Stimulated activated CD4-positive, alpha-beta T cell treated with anti-CD3 and anti-CD28 coated beads, TNF-alpha, amount 100 ng/mL, for 4 hours (primary cell): Measurements from ENCODE around the gene TNFSF9.
"Not testable (repeated sequence)": the region's sequence is repeated elsewhere in the genome, so short reads cannot be mapped to it uniquely, and the experiment has no call there.

Experiments
- DNase-seq, 3 experiments: peaks; one replicate each; pipeline ENCODE4 v3.0.0-alpha.2; 2020; ENCODE audit warnings: low read depth in 3 of 3

The TNFSF9 gene

GRCh38 chr19:6508028-6508771 lies 22.6 kb upstream of the TNFSF9 start:
- DNase-seq: not testable (repeated sequence)

- DNase-seq: no peak
Observed at GRCh38 chr19:6509118-6509971, 21.5 kb upstream of the TNFSF9 start.

- no peak for DNase-seq
Observed at GRCh38 chr19:6510618-6511017, 20.2 kb upstream of the TNFSF9 start.

- DNase-seq: no peak
Observed at GRCh38 chr19:6514089-6514488, 16.7 kb upstream of the TNFSF9 start.

GRCh38 chr19:6514926-6515544 lies 15.8 kb upstream of the TNFSF9 start:
- DNase-seq: no peak

- DNase-seq: peak; percentile 35 to 49 (median 38)
Observed at GRCh38 chr19:6516018-6516658, 14.7 kb upstream of the TNFSF9 start.

GRCh38 chr19:6516659-6517291 lies 14.1 kb upstream of the TNFSF9 start:
- DNase-seq: peak; percentile 81 to 98 (median 86)

GRCh38 chr19:6518145-6518911 lies 12.5 kb upstream of the TNFSF9 start:
- no peak for DNase-seq

GRCh38 chr19:6519289-6519688 lies 11.5 kb upstream of the TNFSF9 start:
- DNase-seq: no peak

GRCh38 chr19:6521718-6522646 lies 8.8 kb upstream of the TNFSF9 start:
- peak in 2 of 3 experiments; percentile 28 to 49 for DNase-seq

GRCh38 chr19:6522712-6523111 lies 8.1 kb upstream of the TNFSF9 start:
- no peak for DNase-seq

- no peak for DNase-seq
Observed at GRCh38 chr19:6524311-6524710, 6.5 kb upstream of the TNFSF9 start.

GRCh38 chr19:6527893-6528543 lies 2.8 kb upstream of the TNFSF9 start:
- DNase-seq: no peak

- no peak for DNase-seq
Observed at GRCh38 chr19:6528544-6529121, 2.2 kb upstream of the TNFSF9 start.

- no peak for DNase-seq
Observed at GRCh38 chr19:6529351-6529750, 1.5 kb upstream of the TNFSF9 start.

GRCh38 chr19:6529937-6530385 lies 865 bp upstream of the TNFSF9 start:
- no peak for DNase-seq

GRCh38 chr19:6531163-6531955 lies 533 bp downstream of the TNFSF9 start:
- DNase-seq: no peak

- DNase-seq: no peak
Observed at GRCh38 chr19:6531956-6532243, 1.1 kb downstream of the TNFSF9 start.
